ENCODE data around the gene FBXO7. TPM values are rescaled to one million over a fixed set of nuclear protein-coding genes. Genes with fewer than 3 reads are reported as not detected.
"Not testable (repeated sequence)": the region's sequence is repeated elsewhere in the genome, so short reads cannot be mapped to it uniquely, and the experiment has no call there.

FBXO7 gene
- total RNA-seq = 62.5 and 84.4 TPM in 2 replicates

DNA sequence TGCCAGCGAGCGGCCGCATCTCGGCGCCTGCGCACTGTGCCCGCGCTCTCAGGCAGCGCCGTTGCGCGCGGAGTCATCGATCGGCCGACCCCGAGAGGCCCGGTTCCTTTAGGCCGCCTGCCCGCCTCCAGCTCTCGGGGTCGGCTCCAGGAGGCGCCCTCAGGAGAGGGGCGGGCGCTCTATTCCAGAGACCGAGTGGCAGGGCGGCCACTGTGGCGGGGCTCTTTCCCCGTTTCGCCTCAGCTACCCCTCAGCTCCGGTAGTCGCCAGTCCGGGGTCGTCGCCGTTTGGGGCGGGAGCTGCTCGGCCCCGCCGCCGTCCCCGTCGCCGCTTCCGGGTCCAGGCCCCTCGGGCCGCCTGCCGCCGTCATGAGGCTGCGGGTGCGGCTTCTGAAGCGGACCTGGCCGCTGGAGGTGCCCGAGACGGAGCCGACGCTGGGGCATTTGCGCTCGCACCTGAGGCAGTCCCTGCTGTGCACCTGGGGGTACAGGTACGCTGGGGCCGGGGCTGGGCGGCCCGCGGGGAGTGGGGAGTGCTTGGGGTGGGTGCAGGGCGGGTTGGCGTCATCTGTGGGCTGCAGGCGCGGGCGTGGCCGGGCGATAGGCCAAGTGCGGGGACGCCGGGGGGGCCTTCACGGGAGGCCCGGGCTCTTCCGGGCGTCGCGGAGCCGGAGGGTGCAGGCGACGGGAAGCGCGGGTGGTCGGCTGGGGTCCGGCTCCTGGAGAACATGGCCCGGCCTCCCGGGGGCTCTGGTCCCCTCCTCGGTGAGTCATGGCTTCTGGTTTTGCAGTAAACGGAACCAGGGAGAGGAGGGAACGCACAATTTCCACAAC lies at the start of gene FBXO7:
TSS of gene FBXO7 (plus strand) at position 177 of the 833 bp plus-strand sequence. CDS start at position 369, 192 bp downstream.
- peak; percentile 95 for DNase-seq

GRCh38 chr22:32426881-32427280 lies 47.7 kb upstream of the FBXO7 start:
- no peak for DNase-seq

GRCh38 chr22:32430352-32430751 lies 44.3 kb upstream of the FBXO7 start:
- DNase-seq = no peak

DNA sequence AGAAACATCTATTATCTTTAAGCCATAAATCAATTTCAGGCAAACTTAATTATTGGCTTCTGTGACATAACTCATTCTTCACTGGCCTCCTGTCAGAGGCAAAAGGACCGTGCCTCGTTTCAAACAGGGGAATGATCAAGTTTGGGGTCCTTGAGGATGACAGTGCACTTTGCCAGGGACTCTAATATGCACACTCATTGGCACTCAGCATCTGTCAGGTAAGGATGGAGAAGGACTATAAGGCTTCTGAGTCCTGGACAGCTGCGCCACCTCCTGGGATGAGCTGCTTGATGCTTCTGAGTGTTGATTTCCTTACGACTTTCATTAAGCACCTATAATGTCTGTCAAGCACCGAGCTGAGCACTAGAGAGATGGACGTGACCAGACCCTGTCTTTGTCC lies 30.5 kb upstream of the FBXO7 start:
- peak; percentile 29 for DNase-seq

GRCh38 chr22:32446321-32446720 lies 28.3 kb upstream of the FBXO7 start:
- DNase-seq = no peak

DNA sequence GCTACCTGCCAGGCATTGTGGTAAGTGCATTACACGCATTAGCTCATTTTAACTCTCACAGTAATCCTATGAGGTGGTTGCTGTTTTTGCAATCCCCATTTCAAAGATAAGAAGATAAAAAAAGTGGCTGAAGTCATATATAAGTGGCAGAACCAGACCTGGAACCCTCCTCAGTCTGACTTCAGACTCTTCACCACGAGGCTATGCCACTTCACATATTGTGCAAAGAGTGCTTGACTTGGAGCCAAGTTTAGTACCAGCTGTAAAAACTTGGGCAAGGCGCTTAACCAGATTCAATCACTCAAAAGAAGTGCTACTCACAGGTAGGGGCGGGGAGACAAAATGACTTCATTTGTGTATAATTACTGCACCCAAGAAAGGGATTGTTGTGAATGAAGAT lies 25.6 kb upstream of the FBXO7 start:
- no peak for DNase-seq

GRCh38 chr22:32457031-32457430 lies 17.6 kb upstream of the FBXO7 start:
- no peak for DNase-seq

- no peak for DNase-seq
Measured at GRCh38 chr22:32462452-32462851, 12.2 kb upstream of the FBXO7 start.

GRCh38 chr22:32465661-32466060 lies 8.9 kb upstream of the FBXO7 start:
- no peak for DNase-seq

DNA sequence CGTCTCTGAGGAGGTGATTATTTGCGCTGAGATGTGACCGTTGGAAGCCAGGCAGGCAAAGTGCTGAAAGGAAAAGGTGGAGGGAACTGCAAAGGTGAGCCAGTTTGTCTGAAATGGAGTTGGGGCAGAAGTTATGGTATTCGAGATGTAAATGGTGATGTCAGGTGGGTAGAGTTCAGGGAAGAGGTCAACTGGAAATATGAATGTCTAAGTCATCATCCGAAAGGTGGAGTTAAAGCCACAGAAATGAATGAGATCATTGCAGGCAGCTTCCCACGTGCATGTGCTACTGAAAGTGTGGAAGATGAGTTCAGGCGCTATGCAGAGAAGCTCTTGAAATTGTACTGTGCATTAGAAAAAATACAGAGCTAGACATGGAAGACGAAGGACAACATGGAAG lies 8.1 kb upstream of the FBXO7 start:
- no peak for DNase-seq

DNA sequence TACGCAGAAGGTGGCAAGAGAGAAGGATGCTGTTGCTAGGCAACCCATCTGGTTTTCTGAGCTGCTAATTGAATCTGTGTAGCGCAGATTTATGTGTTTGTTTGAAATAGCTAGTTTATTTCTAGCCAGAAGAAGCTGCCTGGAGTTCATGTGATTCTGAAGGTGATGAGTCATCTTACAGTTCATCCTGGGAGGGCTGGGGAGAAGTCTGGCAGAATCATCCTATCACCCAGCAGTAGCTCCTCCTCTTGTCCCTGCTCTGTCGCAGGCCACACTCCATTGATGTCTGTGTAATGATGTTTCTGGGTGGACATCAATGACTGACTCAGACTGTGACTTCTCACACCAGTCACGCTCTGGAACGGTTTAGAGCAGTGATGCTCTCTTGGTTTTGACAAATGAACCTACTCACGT lies 4.8 kb upstream of the FBXO7 start:
- no peak for DNase-seq

DNA sequence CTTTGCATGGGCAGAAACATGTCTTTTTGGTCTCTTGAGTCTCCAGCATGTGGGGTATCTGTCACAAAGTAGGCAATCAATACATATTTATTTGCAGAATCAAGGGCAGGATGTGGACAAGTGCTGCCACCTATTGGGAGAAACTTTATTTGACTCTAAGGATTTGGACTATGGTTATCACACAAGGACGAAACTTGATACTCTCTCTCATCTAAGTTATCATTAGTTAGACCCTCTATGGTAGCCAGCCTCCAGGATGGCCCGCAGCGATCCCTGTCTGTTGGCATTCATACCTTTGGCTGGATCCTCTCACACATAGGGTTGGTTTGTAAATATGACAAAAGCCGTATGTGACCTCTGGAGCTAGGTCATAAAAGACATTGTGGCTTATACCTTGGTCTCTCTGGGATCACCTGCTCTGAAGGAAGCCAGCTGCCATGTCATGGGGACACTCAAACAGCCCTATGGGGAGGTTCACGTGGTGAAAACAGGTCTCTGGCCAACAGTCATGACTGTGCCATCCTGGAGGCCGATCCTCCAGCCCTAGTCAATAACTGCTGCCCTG lies 1.1 kb upstream of the FBXO7 start:
- peak; percentile 75 for DNase-seq

DNA sequence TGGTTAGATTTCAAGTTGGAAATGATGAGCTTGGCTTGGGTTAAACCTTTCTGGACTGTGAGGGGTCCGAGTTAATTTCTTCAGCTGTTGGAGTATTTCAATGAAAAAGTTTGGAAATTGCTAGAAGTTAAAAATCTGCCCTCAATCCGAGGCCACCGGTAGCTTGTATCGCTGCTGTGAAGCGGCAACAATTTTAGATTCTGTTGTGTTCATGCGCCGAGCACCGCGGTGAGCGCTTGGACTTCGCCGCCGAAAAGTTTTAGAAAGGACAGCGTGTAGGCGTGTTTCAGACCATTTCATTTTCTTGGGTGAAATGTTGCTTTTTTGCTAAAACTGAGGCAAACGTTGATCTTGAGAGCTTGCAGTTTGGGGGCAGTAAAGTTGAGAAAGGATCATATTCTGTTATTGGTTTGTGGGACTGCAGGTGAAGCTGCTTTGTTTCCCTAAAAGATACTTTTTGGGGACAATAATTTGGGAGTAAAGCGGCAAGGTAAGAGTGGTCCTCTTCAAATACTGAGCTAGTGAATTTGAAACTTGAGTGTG lies 928 bp downstream of the FBXO7 start:
- no peak for DNase-seq

GRCh38 chr22:32476281-32477195 lies 1.9 kb downstream of the FBXO7 start:
- DNase-seq = peak; percentile 17

GRCh38 chr22:32477596-32477995 lies 3.0 kb downstream of the FBXO7 start:
- DNase-seq = no peak

GRCh38 chr22:32478552-32478951 lies 3.9 kb downstream of the FBXO7 start:
- DNase-seq = not testable (repeated sequence)

DNA sequence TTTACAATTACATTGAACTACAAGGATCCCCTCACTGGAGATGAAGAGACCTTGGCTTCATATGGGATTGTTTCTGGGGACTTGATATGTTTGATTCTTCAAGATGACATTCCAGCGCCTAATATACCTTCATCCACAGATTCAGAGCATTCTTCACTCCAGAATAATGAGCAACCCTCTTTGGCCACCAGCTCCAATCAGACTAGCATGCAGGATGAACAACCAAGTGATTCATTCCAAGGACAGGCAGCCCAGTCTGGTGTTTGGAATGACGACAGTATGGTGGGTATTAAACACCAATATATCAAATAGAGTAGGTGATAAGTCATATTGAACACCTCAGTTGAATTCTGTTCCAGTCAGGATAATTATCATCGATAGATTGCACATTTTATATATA lies 4.4 kb downstream of the FBXO7 start:
- no peak for DNase-seq

DNA sequence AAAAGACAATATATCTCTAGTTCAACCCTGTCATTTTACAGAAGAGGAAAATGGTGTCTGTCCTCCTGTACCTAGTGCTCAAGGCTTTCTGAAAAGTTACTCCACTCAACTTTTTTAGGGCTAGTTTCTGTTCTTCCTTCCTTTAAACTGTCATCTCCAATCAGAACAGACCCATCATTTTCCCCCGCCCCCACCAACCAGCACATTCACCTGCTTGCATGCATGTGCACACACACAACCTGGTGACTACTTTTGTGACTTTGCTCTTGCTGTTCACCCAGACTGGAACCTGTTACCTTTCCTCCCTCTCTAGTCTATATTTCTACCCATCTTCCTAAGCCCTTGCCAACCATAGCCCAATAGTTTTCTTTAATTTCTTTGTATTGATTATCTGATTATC lies 5.6 kb downstream of the FBXO7 start:
- DNase-seq = no peak

- DNase-seq = no peak
Measured at GRCh38 chr22:32482708-32483107, 8.1 kb downstream of the FBXO7 start.

DNA sequence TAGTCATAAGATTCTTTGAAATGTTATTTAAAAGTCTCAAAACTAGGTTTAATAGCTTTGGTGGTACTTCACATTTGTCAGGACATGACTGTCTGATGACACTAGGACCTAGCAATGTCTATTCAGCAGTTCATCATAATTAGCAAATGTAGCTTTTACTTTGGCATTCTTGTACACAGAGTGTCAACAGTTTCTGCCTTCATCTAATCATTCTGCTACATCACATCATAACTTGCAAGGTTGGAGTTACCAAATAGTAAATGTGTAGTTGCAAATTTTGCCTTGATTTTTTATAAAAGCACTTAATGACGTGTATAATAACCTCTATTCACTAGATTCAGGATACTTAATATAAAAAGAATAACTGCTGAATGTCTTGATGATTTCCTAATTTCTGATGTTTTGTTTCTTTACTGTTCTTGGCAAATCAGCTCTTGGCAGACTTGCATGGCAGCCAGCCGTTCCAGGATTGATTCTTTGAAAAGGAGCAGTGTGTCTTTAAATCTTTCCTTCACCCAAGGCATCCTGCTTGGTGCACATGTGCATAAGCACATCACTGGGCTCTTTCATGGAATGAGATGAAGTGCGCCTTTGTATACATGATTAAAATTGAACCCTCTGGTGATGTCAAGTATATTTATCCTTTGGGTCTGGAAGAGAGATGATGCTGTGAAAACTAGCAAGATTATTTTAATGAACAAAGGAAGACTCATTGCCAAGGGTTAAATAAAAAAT lies 12.2 kb downstream of the FBXO7 start:
- DNase-seq = no peak

DNA sequence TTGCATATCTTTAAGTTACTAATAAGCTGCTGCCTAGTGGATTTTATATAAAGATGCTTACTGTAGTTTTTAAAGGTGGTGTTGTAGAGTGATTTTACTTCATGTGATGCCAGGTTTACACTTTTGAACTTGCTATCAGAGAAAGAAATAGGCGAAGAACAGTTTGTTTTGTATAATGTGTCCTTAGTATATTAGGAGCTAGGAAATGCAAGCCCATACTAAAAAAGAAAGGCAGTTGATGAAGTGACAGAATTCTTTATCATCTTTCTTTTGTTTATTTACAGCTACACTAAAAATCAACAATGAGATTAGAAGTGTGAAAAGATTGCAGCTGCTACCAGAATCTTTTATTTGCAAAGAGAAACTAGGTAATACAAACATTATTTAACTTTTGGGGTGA lies 12.8 kb downstream of the FBXO7 start:
- no peak for DNase-seq

DNA sequence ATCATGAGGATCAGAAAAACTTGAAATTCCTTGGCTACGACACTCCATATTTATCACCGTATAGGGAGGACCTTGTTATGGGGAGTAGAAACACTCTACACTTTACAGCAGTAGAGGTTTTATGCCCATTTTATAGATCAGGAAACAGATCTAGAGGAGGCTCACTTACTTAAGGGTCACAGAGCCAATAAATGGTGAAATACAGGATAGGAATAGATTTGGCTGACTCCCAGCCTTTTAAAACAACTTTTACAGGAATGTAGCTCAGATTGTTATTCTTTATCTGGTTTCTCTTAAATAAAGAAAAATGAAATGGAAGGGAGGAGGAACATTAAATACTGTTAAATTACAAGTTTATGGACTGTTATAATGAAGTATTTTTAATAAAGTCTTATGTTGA lies 14.8 kb downstream of the FBXO7 start:
- no peak for DNase-seq

Measured in dermis blood vessel endothelial cell (primary cell).